ENCODE results near the gene GALNT11. TPM values are rescaled to one million over a fixed set of nuclear protein-coding genes. Genes with fewer than 3 reads are reported as not detected.
"Not testable (repeated sequence)": the region's sequence is repeated elsewhere in the genome, so short reads cannot be mapped to it uniquely, and the experiment has no call there.

The GALNT11 gene
- polyA plus RNA-seq (2012; ENCODE audit: insufficient read depth, insufficient read length) = 30.6 TPM

- peak within 1 kb of the TSS; percentile 56 for H3K4me3 ChIP-seq (ENCODE audit: low read length)
- DNase-seq (ENCODE audit: low read depth, low spot score) = peak; percentile 48
These were observed at the start of gene GALNT11 for GRCh38 chr7:152025077-152025936. Gene GALNT11, plus strand, starts transcription at chr7:152025674. Its CDS starts 68,554 bp downstream, at chr7:152094228.

- DNase-seq (ENCODE audit: low read depth, low spot score) = no peak
- no peak overlapping the region for H3K4me3 ChIP-seq (ENCODE audit: low read length)
These were observed 46.9 kb upstream of the GALNT11 start for GRCh38 chr7:151978616-151979015.

GRCh38 chr7:151981223-151981622 is 44.3 kb upstream of the GALNT11 start:
- DNase-seq (ENCODE audit: low read depth, low spot score) = no peak

GRCh38 chr7:151982806-151983205 is 42.7 kb upstream of the GALNT11 start:
- DNase-seq (ENCODE audit: low read depth, low spot score) = no peak
- no peak overlapping the region for H3K4me3 ChIP-seq (ENCODE audit: low read length)

More at GRCh38 chr7:151981223-151981622, 44.3 kb upstream of the GALNT11 start:
- H3K4me3 ChIP-seq (ENCODE audit: low read length) = no peak overlapping the region

- H3K4me3 ChIP-seq (ENCODE audit: low read length) = no peak overlapping the region
- DNase-seq (ENCODE audit: low read depth, low spot score) = no peak
These were observed 40.9 kb upstream of the GALNT11 start for GRCh38 chr7:151984612-151985011.

GRCh38 chr7:151987748-151988529 is 37.5 kb upstream of the GALNT11 start:
- H3K4me3 ChIP-seq (ENCODE audit: low read length) = no peak overlapping the region
- DNase-seq (ENCODE audit: low read depth, low spot score) = no peak

- DNase-seq (ENCODE audit: low read depth, low spot score) = peak; percentile 47
- H3K4me3 ChIP-seq (ENCODE audit: low read length) = no peak overlapping the region
These were observed 33.1 kb upstream of the GALNT11 start for GRCh38 chr7:151992375-151992774.

- no peak overlapping the region for H3K4me3 ChIP-seq (ENCODE audit: low read length)
- no peak for DNase-seq (ENCODE audit: low read depth, low spot score)
These were observed 31.3 kb upstream of the GALNT11 start for GRCh38 chr7:151993977-151994676.

- DNase-seq (ENCODE audit: low read depth, low spot score) = no peak
- H3K4me3 ChIP-seq (ENCODE audit: low read length) = no peak overlapping the region
These were observed 25.9 kb upstream of the GALNT11 start for GRCh38 chr7:151999424-152000090.

GRCh38 chr7:152000191-152000590 is 25.3 kb upstream of the GALNT11 start:
- DNase-seq (ENCODE audit: low read depth, low spot score) = no peak

GRCh38 chr7:152006336-152006735 is 19.1 kb upstream of the GALNT11 start:
- H3K4me3 ChIP-seq (ENCODE audit: low read length) = no peak overlapping the region
- DNase-seq (ENCODE audit: low read depth, low spot score) = no peak

More at GRCh38 chr7:152000191-152000590, 25.3 kb upstream of the GALNT11 start:
- H3K4me3 ChIP-seq (ENCODE audit: low read length) = no peak overlapping the region

GRCh38 chr7:152011860-152012259 is 13.6 kb upstream of the GALNT11 start:
- DNase-seq (ENCODE audit: low read depth, low spot score) = no peak
- H3K4me3 ChIP-seq (ENCODE audit: low read length) = no peak overlapping the region

GRCh38 chr7:152013230-152013629 is 12.2 kb upstream of the GALNT11 start:
- no peak for DNase-seq (ENCODE audit: low read depth, low spot score)
- H3K4me3 ChIP-seq (ENCODE audit: low read length) = no peak overlapping the region

- no peak overlapping the region for H3K4me3 ChIP-seq (ENCODE audit: low read length)
These were observed 11.5 kb upstream of the GALNT11 start for GRCh38 chr7:152013974-152014373.

GRCh38 chr7:152014722-152015121 is 10.8 kb upstream of the GALNT11 start:
- no peak overlapping the region for H3K4me3 ChIP-seq (ENCODE audit: low read length)
- DNase-seq (ENCODE audit: low read depth, low spot score) = no peak

More at GRCh38 chr7:152013974-152014373, 11.5 kb upstream of the GALNT11 start:
- DNase-seq (ENCODE audit: low read depth, low spot score) = no peak

- no peak for DNase-seq (ENCODE audit: low read depth, low spot score)
- H3K4me3 ChIP-seq (ENCODE audit: low read length) = no peak overlapping the region
These were observed 9.9 kb upstream of the GALNT11 start for GRCh38 chr7:152015600-152015999.

- no peak overlapping the region for H3K4me3 ChIP-seq (ENCODE audit: low read length)
- no peak for DNase-seq (ENCODE audit: low read depth, low spot score)
These were observed 8.5 kb upstream of the GALNT11 start for GRCh38 chr7:152016947-152017346.

- not testable (repeated sequence) for DNase-seq (ENCODE audit: low read depth, low spot score); H3K4me3 ChIP-seq (ENCODE audit: low read length)
These were observed 7.8 kb upstream of the GALNT11 start for GRCh38 chr7:152017683-152018082.

GRCh38 chr7:152021740-152022139 is 3.7 kb upstream of the GALNT11 start:
- DNase-seq (ENCODE audit: low read depth, low spot score); H3K4me3 ChIP-seq (ENCODE audit: low read length): not testable (repeated sequence)
